Mammary epithelial cell (primary cell): ENCODE measurements around the gene COL6A1.

Experiments
- EZH2 ChIP-seq: IDR thresholded peaks from 2 replicates; pipeline ENCODE4 v1.6.1; 2012; ENCODE audit warnings: low read length, inconsistent platforms, borderline replicate concordance
- TF ChIP-seq, protein P1 (sequence below), 2 donors: IDR thresholded peaks in 1 of 2; conservative IDR thresholded peaks in 1 of 2; 2 replicates each; pipeline ENCODE4 v1.5.1; 2011 to 2012; ENCODE audit warnings: inconsistent platforms in 2 of 2, low read length in 2 of 2, mild to moderate bottlenecking in 2 of 2, control low read depth in 1 of 2, low read depth in 1 of 2; ENCODE audit not compliant: insufficient read depth in 1 of 2; ENCODE audit errors: extremely low read depth in 1 of 2

DNA sequence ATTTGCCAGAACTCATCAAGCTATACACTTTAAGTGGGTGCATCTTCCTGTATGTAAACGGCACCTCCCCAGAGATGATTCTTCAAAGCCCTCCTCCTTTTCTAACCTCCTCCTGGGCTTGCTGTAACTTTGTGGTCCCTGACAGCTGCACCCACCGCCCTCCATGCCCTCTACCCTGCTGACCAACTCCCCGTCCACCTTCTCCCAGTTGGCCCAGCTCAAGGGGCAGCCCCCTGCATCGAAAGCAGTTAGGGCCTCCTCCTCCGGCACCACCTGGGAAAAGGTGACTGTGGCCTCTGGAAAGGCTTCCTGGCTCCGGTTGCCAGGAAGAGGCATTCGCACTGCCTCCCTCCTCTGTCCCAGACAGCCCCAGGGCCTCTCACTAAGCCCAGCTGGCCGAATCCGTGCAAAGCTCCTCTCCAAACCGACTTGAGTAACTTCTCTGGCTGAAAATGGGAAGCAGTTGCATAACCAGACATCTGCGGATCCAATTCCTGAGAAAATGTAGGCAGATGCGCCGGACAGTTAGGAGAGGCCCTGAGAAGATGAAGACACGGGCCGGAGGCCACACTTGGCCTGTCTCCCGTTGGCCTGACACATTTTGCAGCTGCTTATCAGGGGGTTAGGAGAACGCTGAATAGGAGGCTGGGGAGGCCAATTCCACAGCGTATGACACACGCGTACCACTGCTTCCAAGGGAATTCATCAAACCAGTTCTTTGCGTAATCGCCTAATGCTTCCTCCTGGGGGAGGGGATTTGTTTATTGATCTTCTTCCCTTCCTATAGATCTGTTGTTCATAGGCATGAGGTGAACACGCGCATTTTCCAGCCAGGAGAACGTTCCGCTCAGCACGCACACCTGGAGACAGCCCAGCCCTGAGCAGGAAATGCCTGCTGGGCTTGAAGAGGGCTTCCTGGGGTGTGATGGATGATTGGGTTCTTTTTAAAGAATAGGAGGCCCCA is 67.6 kb downstream of the COL6A1 start:
- TF ChIP-seq, protein P1, sequence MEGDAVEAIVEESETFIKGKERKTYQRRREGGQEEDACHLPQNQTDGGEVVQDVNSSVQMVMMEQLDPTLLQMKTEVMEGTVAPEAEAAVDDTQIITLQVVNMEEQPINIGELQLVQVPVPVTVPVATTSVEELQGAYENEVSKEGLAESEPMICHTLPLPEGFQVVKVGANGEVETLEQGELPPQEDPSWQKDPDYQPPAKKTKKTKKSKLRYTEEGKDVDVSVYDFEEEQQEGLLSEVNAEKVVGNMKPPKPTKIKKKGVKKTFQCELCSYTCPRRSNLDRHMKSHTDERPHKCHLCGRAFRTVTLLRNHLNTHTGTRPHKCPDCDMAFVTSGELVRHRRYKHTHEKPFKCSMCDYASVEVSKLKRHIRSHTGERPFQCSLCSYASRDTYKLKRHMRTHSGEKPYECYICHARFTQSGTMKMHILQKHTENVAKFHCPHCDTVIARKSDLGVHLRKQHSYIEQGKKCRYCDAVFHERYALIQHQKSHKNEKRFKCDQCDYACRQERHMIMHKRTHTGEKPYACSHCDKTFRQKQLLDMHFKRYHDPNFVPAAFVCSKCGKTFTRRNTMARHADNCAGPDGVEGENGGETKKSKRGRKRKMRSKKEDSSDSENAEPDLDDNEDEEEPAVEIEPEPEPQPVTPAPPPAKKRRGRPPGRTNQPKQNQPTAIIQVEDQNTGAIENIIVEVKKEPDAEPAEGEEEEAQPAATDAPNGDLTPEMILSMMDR (conservative IDR thresholded peaks at IDR 0.05 in 1 of 2, IDR thresholded peaks at IDR 0.05 in 1 of 2; ENCODE audit: extremely low read depth in 1 of 2, insufficient read depth in 1 of 2, low read depth in 1 of 2, low read length in 2 of 2) = no peak
- TF ChIP-seq EZH2 = no peak
